AG04450 (cell line): ENCODE results near the gene ITIH4. TPM values are rescaled to one million over a fixed set of nuclear protein-coding genes. Genes with fewer than 3 reads are reported as not detected.

Experiments used
- CTCF ChIA-PET: fragments of 300-600, 350-600 bp; formaldehyde crosslinking; extraction: SDS; loops from one replicate; lab custom pipeline; 2022; ENCODE audit warnings: antibody characterized with exemption, inconsistent platforms; lab: Charles Lee
- POLR2A ChIA-PET: fragments of 350-600 bp; formaldehyde crosslinking; extraction: SDS; loops from one replicate; lab custom pipeline; 2021; ENCODE audit warnings: antibody characterized with exemption, inconsistent platforms; lab: Yijun Ruan, JAX
- DNase-seq: peaks from one replicate; pipeline ENCODE4 v3.0.0-alpha.2; 2011; ENCODE audit warnings: low read depth, low spot score
- H3K27ac ChIP-seq: one replicate; pipeline ENCODE4 v1.5.1; 2012; ENCODE audit warnings: low read depth, low read length, control low read depth
- H3K27me3 ChIP-seq: one replicate; pipeline ENCODE4 v1.6.0; 2012; ENCODE audit warnings: low read length; ENCODE audit not compliant: control insufficient read depth, insufficient read depth
- H3K4me3 ChIP-seq: 2 replicates; pipeline ENCODE4 v1.5.1; 2011; ENCODE audit warnings: mild to moderate bottlenecking, low read depth, low read length, control low read depth
- H3K9me3 ChIP-seq: 2 replicates; pipeline ENCODE4 v1.5.1; 2012; ENCODE audit warnings: low read length; ENCODE audit not compliant: control insufficient read depth, insufficient read depth
- polyA plus RNA-seq: library from polyadenylated mRNA; depleted of rRNA; stranded (reverse); fragments of >200 nt; gene quantifications from 2 replicates; pipeline ENCODE4 v1.2.3, GENCODE V29; 2011
- TF ChIP-seq, protein P1 (sequence below): IDR thresholded peaks from 2 replicates; pipeline ENCODE4 v1.5.1; 2011; ENCODE audit warnings: low read depth, low read length, control low read depth, inconsistent platforms

ITIH4 gene
- polyA plus RNA-seq, 1 experiment: 0.64 TPM

- Histone ChIP-seq H3K27me3 (peaks cover 2% of the 10 kb centered on the region), H3K9me3 (no peaks in the 10 kb centered on the region), H3K27ac (no peak overlapping the region), H3K4me3 (no peak overlapping the region)
- TF ChIP-seq, protein P1, sequence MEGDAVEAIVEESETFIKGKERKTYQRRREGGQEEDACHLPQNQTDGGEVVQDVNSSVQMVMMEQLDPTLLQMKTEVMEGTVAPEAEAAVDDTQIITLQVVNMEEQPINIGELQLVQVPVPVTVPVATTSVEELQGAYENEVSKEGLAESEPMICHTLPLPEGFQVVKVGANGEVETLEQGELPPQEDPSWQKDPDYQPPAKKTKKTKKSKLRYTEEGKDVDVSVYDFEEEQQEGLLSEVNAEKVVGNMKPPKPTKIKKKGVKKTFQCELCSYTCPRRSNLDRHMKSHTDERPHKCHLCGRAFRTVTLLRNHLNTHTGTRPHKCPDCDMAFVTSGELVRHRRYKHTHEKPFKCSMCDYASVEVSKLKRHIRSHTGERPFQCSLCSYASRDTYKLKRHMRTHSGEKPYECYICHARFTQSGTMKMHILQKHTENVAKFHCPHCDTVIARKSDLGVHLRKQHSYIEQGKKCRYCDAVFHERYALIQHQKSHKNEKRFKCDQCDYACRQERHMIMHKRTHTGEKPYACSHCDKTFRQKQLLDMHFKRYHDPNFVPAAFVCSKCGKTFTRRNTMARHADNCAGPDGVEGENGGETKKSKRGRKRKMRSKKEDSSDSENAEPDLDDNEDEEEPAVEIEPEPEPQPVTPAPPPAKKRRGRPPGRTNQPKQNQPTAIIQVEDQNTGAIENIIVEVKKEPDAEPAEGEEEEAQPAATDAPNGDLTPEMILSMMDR: no peak
- DNase-seq: no peak
- ChIA-PET CTCF (no interaction called here), POLR2A (no interaction called here)
Observed at GRCh38 chr3:52827441-52827840, 3.0 kb downstream of the ITIH4 start.

DNA sequence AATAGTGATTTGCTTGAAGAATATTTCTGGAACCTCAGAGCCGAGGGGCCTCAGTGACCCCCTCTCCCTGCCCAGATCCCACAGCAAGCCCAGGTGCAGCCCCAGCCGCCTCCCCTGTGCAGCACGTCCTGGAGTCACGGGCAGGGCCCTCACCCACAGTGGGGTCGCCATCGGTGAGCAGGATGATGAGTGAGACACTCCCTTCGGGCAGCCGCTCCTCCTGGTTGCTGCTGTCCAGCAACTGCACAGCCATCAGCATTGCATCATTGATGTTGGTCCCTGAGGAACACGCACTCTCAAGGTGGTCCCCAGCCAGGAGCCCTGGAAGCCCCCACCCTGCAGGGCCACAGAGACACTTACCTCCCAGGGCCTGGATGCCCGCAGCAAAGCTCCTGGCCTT, 6.4 kb downstream of the ITIH4 start:
- ChIA-PET POLR2A (no interaction called here), CTCF (no interaction called here)
- TF ChIP-seq, protein P1: no peak
- no peak overlapping the region for H3K27ac ChIP-seq
- H3K27me3 ChIP-seq: peaks cover 2% of the 10 kb centered on the region
- H3K9me3 ChIP-seq: no peaks in the 10 kb centered on the region
- no peak for DNase-seq
- no peak overlapping the region for H3K4me3 ChIP-seq

DNA sequence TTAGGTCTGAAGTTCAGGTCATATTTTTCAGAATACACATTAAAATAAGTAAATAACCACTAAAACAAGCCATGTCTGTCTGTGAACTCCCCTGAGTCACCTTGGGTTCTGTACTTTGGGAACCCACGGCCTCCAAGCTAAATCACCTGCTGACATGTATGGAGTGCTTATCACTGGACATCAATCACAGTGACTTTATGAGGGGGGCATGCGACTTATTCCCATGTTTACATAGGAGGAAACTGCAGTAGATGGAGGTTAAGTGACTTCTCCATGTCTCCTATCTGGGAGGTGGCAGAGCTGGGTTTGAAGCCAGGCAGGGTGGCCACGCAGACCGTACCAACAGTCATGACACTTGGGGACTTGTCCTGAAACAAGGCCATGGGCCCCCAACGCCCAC, 8.1 kb downstream of the ITIH4 start:
- ChIA-PET POLR2A (interaction anchor here (0.6 kb wide), 1 partner anchor 26 kb away, joined by 3 read pairs; no protein-coding TSS in a partner anchor), CTCF (interaction anchor here (2.2 kb wide), 1 partner anchor 10 kb away, joined by 13 read pairs; no protein-coding TSS in a partner anchor)
- H3K27ac ChIP-seq: no peak overlapping the region
- H3K9me3 ChIP-seq: no peaks in the 10 kb centered on the region
- TF ChIP-seq, protein P1: no peak
- DNase-seq: no peak
- H3K4me3 ChIP-seq: no peak overlapping the region
- peaks cover 2% of the 10 kb centered on the region for H3K27me3 ChIP-seq

- POLR2A ChIA-PET: no interaction called here
Observed at GRCh38 chr3:52820736-52821135, 9.7 kb downstream of the ITIH4 start.

DNA sequence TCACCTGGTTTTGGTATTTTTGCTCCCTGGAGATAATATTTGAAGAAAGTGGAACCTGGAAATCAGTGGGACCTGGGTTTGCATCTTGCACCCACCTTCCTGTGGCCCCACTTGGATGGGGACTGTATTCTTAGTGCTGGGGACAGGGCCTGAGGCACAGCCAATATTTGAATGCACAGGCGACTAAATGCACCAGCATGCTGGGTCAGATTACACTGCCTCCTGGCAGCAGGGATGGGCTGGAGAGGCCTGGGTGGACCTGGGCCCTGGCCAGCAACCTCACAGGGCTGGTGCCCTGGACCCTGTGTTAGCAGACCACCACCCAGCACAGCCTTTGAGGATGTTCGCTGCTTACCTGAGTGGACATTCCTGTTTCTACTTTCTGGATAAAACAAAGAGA, 10.5 kb downstream of the ITIH4 start:
- DNase-seq: no peak
- H3K27me3 ChIP-seq: no peaks in the 10 kb centered on the region
- H3K9me3 ChIP-seq: no peaks in the 10 kb centered on the region
- ChIA-PET CTCF (interaction anchor here (0.6 to 1.5 kb wide), 5 partner anchors 20 to 80 kb away, joined by 3 to 5 read pairs (median 4); partner anchors contain the start of gene ITIH3), POLR2A (no interaction called here)
- TF ChIP-seq, protein P1: no peak
- no peak overlapping the region for H3K27ac ChIP-seq
- no peak overlapping the region for H3K4me3 ChIP-seq

More at GRCh38 chr3:52820736-52821135, 9.7 kb downstream of the ITIH4 start:
- Histone ChIP-seq H3K27me3 (no peaks in the 10 kb centered on the region), H3K27ac (no peak overlapping the region), H3K9me3 (no peaks in the 10 kb centered on the region), H3K4me3 (no peak overlapping the region)
- TF ChIP-seq, protein P1: peak; percentile 65
- DNase-seq: no peak
- CTCF ChIA-PET: interaction anchor here (0.6 to 2.2 kb wide), 8 partner anchors 8 to 80 kb away, joined by 3 to 13 read pairs (median 4); partner anchors contain the start of gene ITIH3
